Suprapubic skin (tissue), 4 donors: ENCODE data around the gene TACR3. TPM values are rescaled to one million over a fixed set of nuclear protein-coding genes. Genes with fewer than 3 reads are reported as not detected.
"Not testable (repeated sequence)": the region's sequence is repeated elsewhere in the genome, so short reads cannot be mapped to it uniquely, and the experiment has no call there.

Source experiments
- DNase-seq, 2 donors: peaks; one replicate each; pipeline ENCODE4 v3.0.0-alpha.2; 2019; ENCODE audit warnings: low spot score in 2 of 2
- H3K27ac ChIP-seq: fragments of 200-600 bp; sonication (generic); one replicate; pipeline ENCODE4 v1.5.1; 2019
- H3K27me3 ChIP-seq: fragments of 200-600 bp; sonication (generic); one replicate; pipeline ENCODE4 v1.5.1; 2019
- H3K36me3 ChIP-seq: fragments of 200-600 bp; sonication (generic); one replicate; pipeline ENCODE4 v1.5.1; 2019
- H3K4me1 ChIP-seq: fragments of 200-600 bp; sonication (generic); one replicate; pipeline ENCODE4 v1.5.1; 2019
- H3K4me3 ChIP-seq: fragments of 200-600 bp; sonication (generic); one replicate; pipeline ENCODE4 v1.5.1; 2019; ENCODE audit warnings: mild to moderate bottlenecking
- H3K9me3 ChIP-seq: fragments of 200-600 bp; sonication (generic); one replicate; pipeline ENCODE4 v1.5.1; 2019
- CTCF ChIP-seq, 2 donors: fragments of 200-600 bp in 1 of 2; fragments of 450-650 bp in 1 of 2; sonication (generic) in 1 of 2; IDR thresholded peaks; one replicate each; pipeline ENCODE4 v1.5.1; 2016 to 2019; ENCODE audit warnings: antibody characterized with exemption in 2 of 2, mild to moderate bottlenecking in 1 of 2, moderate library complexity in 1 of 2
- EP300 ChIP-seq: sonication (generic); formaldehyde crosslinking; IDR thresholded peaks from one replicate; pipeline ENCODE4 v1.6.1; 2017; ENCODE audit warnings: antibody characterized with exemption
- POLR2A ChIP-seq, 2 donors: fragments of 450-650 bp; IDR thresholded peaks; one replicate each; pipeline ENCODE4 v1.6.1; 2017; ENCODE audit warnings: antibody characterized with exemption in 2 of 2, mild to moderate bottlenecking in 2 of 2, moderate library complexity in 2 of 2
- POLR2AphosphoS5 ChIP-seq, 3 donors: sonication (generic); formaldehyde crosslinking; IDR thresholded peaks; one replicate each; pipeline ENCODE4 v1.6.1; 2017; ENCODE audit warnings: antibody characterized with exemption in 3 of 3
- WGBS: methylation state at CpG from one replicate; pipeline ENCODE4 v1.1.5; 2018; 5-methylcytosine and 5-hydroxymethylcytosine counted together
- total RNA-seq, 4 donors: library from RNA; depleted of rRNA; stranded (reverse); fragments of >200 nt; gene quantifications; one replicate each; pipeline ENCODE4 v1.1.0, GENCODE V29; 2016

TACR3 gene
- total RNA-seq, 4 donors from 2014 or later: 0.16 TPM; not detected in 3

- WGBS: 6% methylated on average over 38 of the region's 39 CpGs
These were observed 518 bp downstream of the TACR3 start for GRCh38 chr4:103719105-103719829.

GRCh38 chr4:103692615-103693014, 27.2 kb downstream of the TACR3 start:
- TF ChIP-seq POLR2AphosphoS5 (IDR thresholded peaks at IDR 0.05): no peak
- TF ChIP-seq CTCF (IDR thresholded peaks at IDR 0.05): no peak
- Histone ChIP-seq H3K4me3 (no peak overlapping the region), H3K9me3 (no peaks in the 10 kb centered on the region), H3K4me1 (no peaks in the 10 kb centered on the region), H3K27ac (no peak overlapping the region), H3K27me3 (no peaks in the 10 kb centered on the region), H3K36me3 (no peaks in the 10 kb centered on the region)
- no peak for DNase-seq

More at GRCh38 chr4:103719105-103719829, 518 bp downstream of the TACR3 start:
- Histone ChIP-seq H3K9me3 (no peaks in the 10 kb centered on the region), H3K4me3 (peak overlapping the region; percentile 24), H3K27me3 (peaks cover 10% of the 10 kb centered on the region), H3K4me1 (peaks cover 12% of the 10 kb centered on the region), H3K27ac (no peak overlapping the region), H3K36me3 (no peaks in the 10 kb centered on the region)
- no peak for TF ChIP-seq POLR2A (IDR thresholded peaks at IDR 0.05)
- TF ChIP-seq CTCF (IDR thresholded peaks at IDR 0.05): no peak
- no peak for TF ChIP-seq EP300
- TF ChIP-seq POLR2AphosphoS5 (IDR thresholded peaks at IDR 0.05): no peak
- DNase-seq: peak in 1 of 2 donors; percentile 28

GRCh38 chr4:103673983-103674382, 45.8 kb downstream of the TACR3 start:
- Histone ChIP-seq H3K9me3 (peaks cover 5% of the 10 kb centered on the region), H3K36me3 (no peaks in the 10 kb centered on the region), H3K4me1 (no peaks in the 10 kb centered on the region), H3K4me3 (no peak overlapping the region), H3K27me3 (no peaks in the 10 kb centered on the region), H3K27ac (no peak overlapping the region)
- WGBS: 86% methylated on average over 2 of the region's 2 CpGs
- no peak for DNase-seq
- TF ChIP-seq EP300: no peak
- no peak for TF ChIP-seq POLR2A (IDR thresholded peaks at IDR 0.05)
- no peak for TF ChIP-seq CTCF (IDR thresholded peaks at IDR 0.05)
- no peak for TF ChIP-seq POLR2AphosphoS5 (IDR thresholded peaks at IDR 0.05)

- not testable (repeated sequence) for H3K9me3 ChIP-seq, H3K36me3 ChIP-seq, H3K4me1 ChIP-seq, DNase-seq, H3K27me3 ChIP-seq, H3K27ac ChIP-seq, H3K4me3 ChIP-seq
These were observed 53.0 kb downstream of the TACR3 start for GRCh38 chr4:103666764-103667163.

GRCh38 chr4:103664436-103665075, 55.2 kb downstream of the TACR3 start:
- Histone ChIP-seq H3K4me1 (no peaks in the 10 kb centered on the region), H3K27me3 (no peaks in the 10 kb centered on the region), H3K27ac (no peak overlapping the region), H3K36me3 (no peaks in the 10 kb centered on the region), H3K4me3 (no peak overlapping the region), H3K9me3 (no peaks in the 10 kb centered on the region)
- TF ChIP-seq EP300 (no peak), CTCF (IDR thresholded peaks at IDR 0.05) (no peak), POLR2A (IDR thresholded peaks at IDR 0.05) (no peak), POLR2AphosphoS5 (IDR thresholded peaks at IDR 0.05) (no peak)
- WGBS: 68% methylated on average over 2 of the region's 2 CpGs
- no peak for DNase-seq
